Measurements from ENCODE around the gene CDK5RAP1. TPM values are rescaled to one million over a fixed set of nuclear protein-coding genes. Genes with fewer than 3 reads are reported as not detected.

Gene CDK5RAP1
- total RNA-seq, 1 experiment from 2014 or later, result 53.4 TPM

- H3K4me1 ChIP-seq (ENCODE audit: insufficient read depth, low read length), result no peaks in the 10 kb centered on the region
- intact Hi-C loops (cut with micrococcal nuclease), result no loop called here
- no peaks in the 10 kb centered on the region for H3K36me3 ChIP-seq (ENCODE audit: low read depth, low read length)
- no peaks in the 10 kb centered on the region for H4K20me1 ChIP-seq (ENCODE audit: low read length)
- no peaks in the 10 kb centered on the region for H3K9me3 ChIP-seq (ENCODE audit: low read length)
- TF ChIP-seq CTCF (conservative IDR thresholded peaks at IDR 0.05; ENCODE audit: low read depth, low read length) (no peak), EZH2phosphoT487 (IDR thresholded peaks at IDR 0.05; ENCODE audit: borderline replicate concordance, low read length) (no peak), EZH2 (IDR thresholded peaks at IDR 0.05; ENCODE audit: low read length, unreplicated experiment) (no peak)
- no peak overlapping the region for H3K4me3 ChIP-seq (ENCODE audit: low read length)
- CTCF ChIA-PET, result no interaction called here
- H3K9me2 ChIP-seq (replicated peaks; ENCODE audit: low read length), result no peaks in the 10 kb centered on the region
- ATAC-seq, result no peak
- H3K27ac ChIP-seq (ENCODE audit: low read length), result no peak overlapping the region
- no peak overlapping the region for H2AFZ ChIP-seq (ENCODE audit: low read length)
- no peaks in the 10 kb centered on the region for H3F3A ChIP-seq (ENCODE audit: low read length, unreplicated experiment)
- H3K4me2 ChIP-seq (ENCODE audit: low read length), result no peak overlapping the region
- no peak overlapping the region for H3K9ac ChIP-seq (ENCODE audit: low read length)
- DNase-seq, result no peak
- H3K79me2 ChIP-seq (ENCODE audit: low read length), result no peaks in the 10 kb centered on the region
- BruUV-seq (replicated peaks), result no TSS peak
- peaks cover 15% of the 10 kb centered on the region for H3K27me3 ChIP-seq (ENCODE audit: low read length)
- POLR2A ChIA-PET (ENCODE audit: unreplicated experiment), result no interaction called here
These were observed 84.4 kb downstream of the CDK5RAP1 start for GRCh38 chr20:33316958-33317357.

- intact Hi-C loops (cut with micrococcal nuclease), result no loop called here
- no peak for TF ChIP-seq CTCF (conservative IDR thresholded peaks at IDR 0.05; ENCODE audit: low read depth, low read length)
- no peak for TF ChIP-seq EZH2phosphoT487 (IDR thresholded peaks at IDR 0.05; ENCODE audit: borderline replicate concordance, low read length)
- no peak for TF ChIP-seq EZH2 (IDR thresholded peaks at IDR 0.05; ENCODE audit: low read length, unreplicated experiment)
- Histone ChIP-seq H3K9me3 (ENCODE audit: low read length) (no peaks in the 10 kb centered on the region), H3K4me3 (ENCODE audit: low read length) (no peak overlapping the region), H3F3A (ENCODE audit: low read length, unreplicated experiment) (no peaks in the 10 kb centered on the region), H2AFZ (ENCODE audit: low read length) (no peak overlapping the region), H3K4me1 (ENCODE audit: insufficient read depth, low read length) (no peaks in the 10 kb centered on the region), H4K20me1 (ENCODE audit: low read length) (no peaks in the 10 kb centered on the region), H3K36me3 (ENCODE audit: low read depth, low read length) (no peaks in the 10 kb centered on the region), H3K27ac (ENCODE audit: low read length) (no peak overlapping the region), H3K4me2 (ENCODE audit: low read length) (no peak overlapping the region), H3K9me2 (replicated peaks; ENCODE audit: low read length) (no peaks in the 10 kb centered on the region), H3K27me3 (ENCODE audit: low read length) (peaks cover 15% of the 10 kb centered on the region), H3K9ac (ENCODE audit: low read length) (no peak overlapping the region), H3K79me2 (ENCODE audit: low read length) (no peaks in the 10 kb centered on the region)
- CTCF ChIA-PET, result no interaction called here
- no peak for ATAC-seq
- POLR2A ChIA-PET (ENCODE audit: unreplicated experiment), result no interaction called here
- no TSS peak for BruUV-seq (replicated peaks)
- no peak for DNase-seq
These were observed 85.0 kb downstream of the CDK5RAP1 start for GRCh38 chr20:33316343-33316742.

- DNase-seq (no peak), ATAC-seq (no peak)
- Histone ChIP-seq H3K36me3 (ENCODE audit: low read depth, low read length) (no peaks in the 10 kb centered on the region), H3K4me3 (ENCODE audit: low read length) (no peak overlapping the region), H3K79me2 (ENCODE audit: low read length) (no peaks in the 10 kb centered on the region), H3K27ac (ENCODE audit: low read length) (no peak overlapping the region), H3K9ac (ENCODE audit: low read length) (no peak overlapping the region), H3K4me1 (ENCODE audit: insufficient read depth, low read length) (no peaks in the 10 kb centered on the region), H3K4me2 (ENCODE audit: low read length) (no peak overlapping the region), H3F3A (ENCODE audit: low read length, unreplicated experiment) (no peaks in the 10 kb centered on the region), H3K9me2 (replicated peaks; ENCODE audit: low read length) (no peaks in the 10 kb centered on the region), H3K27me3 (ENCODE audit: low read length) (peaks cover 14% of the 10 kb centered on the region), H2AFZ (ENCODE audit: low read length) (no peak overlapping the region), H3K9me3 (ENCODE audit: low read length) (no peaks in the 10 kb centered on the region), H4K20me1 (ENCODE audit: low read length) (no peaks in the 10 kb centered on the region)
- ChIA-PET CTCF (no interaction called here), POLR2A (ENCODE audit: unreplicated experiment) (no interaction called here)
- intact Hi-C loops (cut with micrococcal nuclease), result no loop called here
- TF ChIP-seq EZH2 (IDR thresholded peaks at IDR 0.05; ENCODE audit: low read length, unreplicated experiment) (no peak), EZH2phosphoT487 (IDR thresholded peaks at IDR 0.05; ENCODE audit: borderline replicate concordance, low read length) (no peak), CTCF (conservative IDR thresholded peaks at IDR 0.05; ENCODE audit: low read depth, low read length) (no peak)
- no TSS peak for BruUV-seq (replicated peaks)
These were observed 87.5 kb downstream of the CDK5RAP1 start for GRCh38 chr20:33313686-33314314.

Measured in PC-3 (cell line).